GM19372 (cell line): ENCODE data around the gene PTPRB.
"Not testable (repeated sequence)": the region's sequence is repeated elsewhere in the genome, so short reads cannot be mapped to it uniquely, and the experiment has no call there.

ENCODE experiments used
- ATAC-seq: cut with Tn5 transposase; IDR thresholded peaks from one replicate; pipeline ENCODE4 v1.9.1; 2021; ENCODE audit warnings: mild to moderate bottlenecking, low read depth, moderate library complexity; ENCODE audit not compliant: unreplicated experiment

PTPRB gene

DNA sequence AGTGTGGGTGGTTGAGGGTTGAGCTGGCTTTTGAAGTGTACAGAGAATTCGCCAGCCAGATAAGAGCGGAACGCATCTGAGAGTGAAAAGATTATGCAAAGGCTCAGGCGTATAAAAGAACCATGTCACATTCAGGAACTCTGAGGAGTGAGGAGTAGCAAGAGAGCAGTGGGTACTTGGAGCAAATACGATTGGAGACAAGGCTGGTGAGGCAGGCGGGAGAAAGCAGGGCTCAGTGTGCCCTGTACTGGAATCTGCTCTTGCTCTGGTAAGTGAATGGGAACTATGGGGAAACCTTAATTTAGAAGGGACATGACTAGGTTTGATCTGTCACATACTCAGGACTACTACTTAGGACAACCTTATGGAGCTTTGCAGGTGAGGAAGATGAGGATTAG is 87.0 kb downstream of the PTPRB start:
- ATAC-seq: no peak

DNA sequence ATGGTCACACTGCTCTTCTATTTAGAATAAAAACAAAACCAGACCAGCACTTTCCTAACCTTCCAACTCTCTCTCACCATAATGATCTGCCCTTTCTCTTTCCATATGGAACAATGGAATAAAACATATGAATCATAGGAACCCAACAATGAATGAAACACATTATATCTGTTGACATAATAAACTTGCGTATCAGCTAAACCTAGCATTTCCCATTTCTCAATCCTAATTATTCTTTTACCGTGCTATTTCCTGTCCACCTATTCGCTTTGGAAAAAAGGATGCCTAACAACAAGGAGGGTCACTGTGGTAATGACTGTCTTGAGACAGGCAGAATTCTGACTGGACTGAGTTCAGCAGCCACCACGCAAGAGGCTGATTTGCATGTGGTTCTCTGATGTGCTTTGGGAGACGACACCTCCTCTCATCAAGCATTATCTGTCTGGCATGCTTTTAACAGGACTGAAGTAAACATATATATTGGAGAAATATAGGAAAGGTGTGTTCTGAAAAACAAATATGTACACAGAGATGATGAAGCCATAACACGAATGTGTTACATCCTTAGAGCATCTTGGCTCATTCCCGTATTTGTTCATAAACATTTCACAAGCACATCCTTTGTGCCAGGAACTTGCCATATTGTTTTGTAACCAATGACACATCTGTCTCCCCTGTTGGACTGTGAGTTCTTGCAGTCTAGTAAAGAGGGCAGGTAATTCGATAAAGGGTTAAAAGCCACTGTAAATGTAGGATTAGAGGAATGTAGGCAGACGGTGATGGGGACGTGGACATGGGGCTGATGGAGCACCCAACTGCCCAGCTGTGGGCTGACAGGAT is 87.7 kb downstream of the PTPRB start:
- no peak for ATAC-seq

DNA sequence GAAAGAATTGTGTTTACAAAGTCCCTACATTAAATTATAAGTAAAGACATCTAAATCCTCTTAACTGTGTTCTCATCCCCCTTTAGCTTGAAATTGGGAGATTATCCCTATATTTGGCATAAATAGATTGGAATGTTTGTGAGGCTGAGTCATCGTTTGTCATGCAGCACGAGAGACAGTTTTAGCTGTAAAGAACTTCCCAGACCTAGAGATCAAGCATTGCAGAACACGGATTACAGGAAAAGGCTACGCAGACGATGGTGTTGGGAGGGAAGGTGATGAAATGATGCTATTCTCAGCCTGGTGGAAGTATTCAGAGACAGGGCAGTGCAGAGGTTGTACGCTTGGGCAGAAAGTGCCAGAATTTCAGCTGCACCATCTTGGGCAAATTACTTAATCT is 93.8 kb downstream of the PTPRB start:
- no peak for ATAC-seq

DNA sequence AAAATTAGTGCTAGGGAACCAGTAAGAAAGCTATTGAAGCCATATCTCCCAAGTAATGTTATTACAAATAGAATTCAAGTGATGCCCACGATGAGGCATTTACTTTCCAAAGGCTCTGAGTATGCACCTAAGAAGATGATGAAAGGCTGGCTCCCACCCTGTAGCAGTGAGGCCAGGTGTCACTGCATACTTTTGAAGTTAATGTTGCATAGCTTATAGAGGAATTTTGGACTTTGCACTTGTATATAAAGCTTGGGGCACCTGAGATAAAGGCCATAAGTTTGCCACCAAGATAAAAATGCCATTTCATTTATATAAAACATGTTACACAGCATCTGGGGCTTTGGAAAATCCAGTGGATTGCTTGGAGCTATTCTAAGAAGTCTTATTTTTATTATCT is 96.2 kb downstream of the PTPRB start:
- no peak for ATAC-seq

- no peak for ATAC-seq
Observed at GRCh38 chr12:70536650-70537049, 100.6 kb downstream of the PTPRB start.

DNA sequence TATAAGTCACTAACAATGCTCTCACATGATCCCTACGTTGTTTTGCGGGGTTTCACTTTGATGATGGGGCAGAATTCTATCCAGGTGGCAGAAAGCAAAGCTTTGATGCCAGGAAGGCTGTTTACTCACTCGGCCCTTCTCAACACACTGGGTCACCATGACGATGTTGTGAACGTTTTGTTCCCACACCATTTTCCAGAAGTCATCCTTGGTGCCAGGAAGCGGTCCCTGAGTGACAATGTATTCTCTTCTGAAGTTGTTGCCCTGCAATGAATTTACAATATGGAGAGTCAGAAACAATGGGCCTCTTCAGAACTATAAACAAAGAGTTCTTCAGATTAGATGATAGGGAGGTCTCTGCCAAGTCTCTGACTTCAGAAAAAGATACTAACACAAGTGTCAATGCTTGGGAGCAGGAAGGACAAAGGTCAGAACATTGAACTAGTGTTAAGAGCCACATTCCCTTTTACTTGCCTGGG is 101.3 kb downstream of the PTPRB start:
- no peak for ATAC-seq

DNA sequence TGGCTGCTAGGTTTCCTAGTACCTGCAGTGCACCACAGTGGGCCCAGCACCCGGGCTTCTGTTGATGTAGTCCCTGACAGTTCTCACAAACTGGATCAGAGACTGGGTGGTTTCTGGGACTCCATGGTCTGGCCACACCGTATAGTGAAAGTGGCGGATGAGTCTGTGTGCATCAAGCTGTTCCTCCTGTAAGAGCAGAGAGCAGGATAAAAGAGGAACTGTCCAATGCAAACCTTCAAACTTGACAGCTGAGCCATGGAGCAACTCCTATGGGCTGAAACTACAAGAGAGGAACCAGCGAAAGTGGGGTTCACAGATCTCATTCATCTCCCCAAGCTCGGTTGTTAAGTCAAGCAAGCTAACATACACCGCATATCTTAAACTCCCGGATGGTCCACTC is 102.8 kb downstream of the PTPRB start:
- no peak for ATAC-seq

DNA sequence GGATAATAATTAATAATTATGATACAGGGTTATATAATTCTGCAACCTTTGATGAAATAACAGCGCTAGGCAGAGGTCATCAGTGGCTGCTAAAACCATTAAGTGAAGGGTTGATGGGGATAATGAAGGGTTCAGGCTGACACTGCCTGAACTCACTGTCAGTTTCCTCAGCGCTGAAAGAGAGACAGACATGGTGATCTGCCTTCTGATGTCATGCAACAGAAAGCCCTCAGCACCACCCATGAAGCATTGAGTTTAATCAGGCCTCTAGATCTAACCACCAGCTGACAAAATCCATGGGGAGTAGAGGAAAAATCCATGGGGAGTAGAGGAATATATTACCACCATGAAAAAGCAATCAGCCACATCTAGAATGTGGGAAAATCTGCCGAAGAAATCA is 107.6 kb downstream of the PTPRB start:
- no peak for ATAC-seq

DNA sequence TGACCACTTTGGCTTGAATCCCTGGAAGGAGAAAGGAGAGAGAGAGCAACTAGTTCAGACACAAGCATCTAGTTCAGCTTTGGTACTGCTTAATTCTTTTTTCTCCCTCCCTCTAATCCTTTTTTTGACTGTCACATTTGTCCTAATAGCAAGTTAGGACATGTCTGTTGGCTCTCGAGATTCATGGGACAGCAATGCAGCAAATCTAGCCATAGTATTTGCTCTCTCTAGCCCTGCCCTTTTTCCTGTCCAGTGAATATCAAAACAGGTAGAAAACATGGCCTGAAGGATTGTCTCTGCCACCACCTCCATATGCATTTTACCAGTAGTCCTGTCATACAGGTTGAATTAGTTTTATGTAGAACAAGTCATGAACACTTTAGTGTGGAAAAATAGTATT is 116.4 kb downstream of the PTPRB start:
- no peak for ATAC-seq

DNA sequence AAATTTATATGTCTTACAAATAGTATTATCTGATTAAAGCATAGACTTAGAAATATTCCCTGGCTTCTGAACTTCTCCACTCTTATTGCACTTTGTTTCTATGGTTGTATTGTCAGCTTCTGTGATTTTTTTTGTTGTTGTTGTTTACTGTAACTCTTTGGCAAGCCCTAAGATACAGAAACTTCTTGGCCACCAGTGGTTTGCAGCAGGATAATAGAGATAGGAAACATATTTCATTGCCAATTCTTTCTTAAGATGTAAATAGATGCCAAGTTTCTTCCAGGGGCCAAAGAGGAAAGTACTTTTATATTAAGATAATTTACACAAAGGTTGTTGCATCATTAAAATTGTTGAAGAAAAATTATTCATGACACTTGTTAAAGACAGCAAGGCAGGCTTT is 123.8 kb downstream of the PTPRB start:
- no peak for ATAC-seq

DNA sequence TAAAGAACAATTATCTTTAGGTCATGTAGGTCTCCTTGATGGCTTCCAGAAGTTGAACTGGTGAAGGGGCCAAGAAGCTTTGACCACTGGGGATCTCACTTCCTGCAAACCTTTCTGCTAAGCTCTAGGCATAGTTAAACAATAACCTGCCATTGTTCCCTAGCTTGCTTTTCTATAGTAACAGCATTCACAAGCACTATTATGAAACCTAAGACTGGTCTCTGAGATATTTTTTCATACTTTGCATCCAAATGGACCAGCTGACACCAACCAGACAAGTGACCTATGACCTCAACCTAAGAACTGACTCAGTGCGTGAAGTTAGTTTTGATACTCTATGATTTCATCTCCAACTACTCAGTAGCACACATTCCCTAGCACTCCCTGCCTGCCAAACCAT is 129.1 kb downstream of the PTPRB start:
- ATAC-seq: no peak

DNA sequence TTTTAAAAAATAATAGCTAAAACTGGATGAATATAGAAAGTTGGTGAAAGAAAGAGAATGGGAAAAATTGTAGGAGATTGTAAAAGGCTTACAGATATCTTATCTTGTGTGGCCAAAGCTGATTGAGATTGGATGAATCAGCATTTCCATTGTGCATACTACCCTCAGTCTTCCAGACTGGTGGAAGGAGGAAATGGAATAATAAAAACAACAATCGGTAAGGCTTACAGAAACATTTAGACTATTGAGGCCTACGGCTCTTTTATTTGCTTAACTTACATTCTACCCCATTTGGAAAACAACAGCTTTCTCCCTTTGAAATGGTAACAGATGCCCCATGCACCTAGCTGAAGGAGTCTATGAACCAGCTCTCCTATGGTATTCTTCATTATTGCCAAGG is 129.8 kb downstream of the PTPRB start:
- no peak for ATAC-seq

- no peak for ATAC-seq
Observed at GRCh38 chr12:70497508-70497907, 139.7 kb downstream of the PTPRB start.

DNA sequence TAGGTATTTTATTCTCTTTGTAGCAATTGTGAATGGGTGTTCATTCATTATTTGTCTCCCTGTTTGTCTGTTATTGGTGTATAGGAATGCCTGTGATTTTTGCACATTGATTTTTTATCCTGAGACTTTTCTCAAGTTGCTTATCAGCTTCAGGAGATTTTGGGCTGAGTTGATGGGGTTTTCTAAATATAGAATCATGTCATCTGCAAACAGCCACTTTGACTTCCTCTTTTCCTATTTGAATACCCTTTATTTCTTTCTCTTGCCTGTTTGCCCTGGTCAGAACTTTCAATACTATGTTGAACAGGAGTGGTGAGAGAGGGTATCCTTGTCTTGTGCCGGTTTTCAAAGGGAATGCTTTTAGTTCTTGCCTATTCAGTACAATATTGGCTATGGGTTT is 144.3 kb downstream of the PTPRB start:
- not testable (repeated sequence) for ATAC-seq

GRCh38 chr12:70490928-70491327 is 146.3 kb downstream of the PTPRB start:
- ATAC-seq: not testable (repeated sequence)

GRCh38 chr12:70487440-70487839 is 149.8 kb downstream of the PTPRB start:
- no peak for ATAC-seq

GRCh38 chr12:70486588-70486987 is 150.6 kb downstream of the PTPRB start:
- ATAC-seq: no peak

DNA sequence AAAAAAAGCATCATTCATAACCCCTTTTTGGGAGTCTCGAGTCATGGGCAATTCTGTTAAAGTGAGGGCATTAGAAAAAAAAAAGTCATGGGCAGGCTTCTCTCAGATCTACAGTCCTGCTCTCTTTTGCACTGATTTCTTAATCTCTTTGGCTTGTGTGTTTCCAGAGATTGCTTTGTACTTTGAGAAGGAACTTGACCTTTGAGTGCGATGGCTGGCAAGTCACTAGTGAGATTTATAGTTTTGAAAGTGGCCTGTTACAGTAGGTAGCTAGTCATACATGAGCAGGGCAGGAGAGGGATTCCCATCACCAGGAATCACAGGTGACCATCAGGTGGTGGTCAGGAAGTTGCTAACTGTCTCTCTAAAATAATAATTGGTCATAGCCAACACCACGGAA is 151.5 kb downstream of the PTPRB start:
- ATAC-seq: no peak

- ATAC-seq: no peak
Observed at GRCh38 chr12:70484464-70484863, 152.8 kb downstream of the PTPRB start.

DNA sequence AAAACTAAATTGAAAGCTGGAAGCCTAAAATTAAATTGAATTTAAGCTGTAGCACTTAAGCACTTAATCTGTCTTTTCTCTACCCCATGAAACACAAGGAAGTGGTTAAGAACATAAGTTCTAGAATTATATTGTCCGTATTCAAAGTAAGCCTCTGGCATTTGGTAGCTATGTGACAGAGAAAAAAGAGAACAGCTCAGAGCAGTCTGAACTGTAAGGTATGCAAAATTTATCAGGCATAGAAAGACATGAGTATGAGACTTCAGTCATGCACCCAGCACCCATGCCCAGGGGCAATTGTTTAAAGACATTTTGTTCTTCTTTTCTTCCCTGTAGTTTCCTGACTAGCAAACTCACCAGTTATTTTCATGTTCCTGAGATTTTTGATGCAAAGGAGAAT is 154.5 kb downstream of the PTPRB start:
- no peak for ATAC-seq

DNA sequence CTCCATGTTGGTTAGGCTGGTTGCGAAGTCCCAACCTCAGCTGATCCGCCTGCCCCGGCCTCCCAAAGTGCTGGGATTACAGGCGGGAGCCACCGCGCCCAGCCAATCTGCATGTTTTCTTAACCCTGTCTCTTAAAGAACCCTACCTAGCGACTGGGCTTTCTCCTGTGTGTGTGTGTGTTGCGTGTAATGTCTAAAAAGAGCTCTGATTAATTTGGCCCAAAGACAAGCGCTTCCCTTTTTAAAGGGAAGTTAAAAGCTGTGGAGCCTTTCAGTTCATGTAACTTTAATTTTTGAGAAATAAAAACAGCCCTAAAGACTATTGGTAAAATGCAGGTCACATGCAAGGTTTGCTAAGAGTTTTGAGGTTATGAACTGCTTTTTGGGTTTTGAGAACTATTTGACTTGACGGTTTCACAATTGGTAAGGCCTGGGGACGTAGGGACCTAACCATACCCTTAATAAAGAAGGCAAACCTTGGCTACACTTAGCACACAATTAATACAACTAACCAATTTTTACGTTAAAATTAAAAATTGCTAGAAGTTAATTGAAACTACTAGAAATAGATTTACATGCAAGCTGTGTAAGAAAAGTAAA is 167.9 kb downstream of the PTPRB start:
- ATAC-seq: no peak

DNA sequence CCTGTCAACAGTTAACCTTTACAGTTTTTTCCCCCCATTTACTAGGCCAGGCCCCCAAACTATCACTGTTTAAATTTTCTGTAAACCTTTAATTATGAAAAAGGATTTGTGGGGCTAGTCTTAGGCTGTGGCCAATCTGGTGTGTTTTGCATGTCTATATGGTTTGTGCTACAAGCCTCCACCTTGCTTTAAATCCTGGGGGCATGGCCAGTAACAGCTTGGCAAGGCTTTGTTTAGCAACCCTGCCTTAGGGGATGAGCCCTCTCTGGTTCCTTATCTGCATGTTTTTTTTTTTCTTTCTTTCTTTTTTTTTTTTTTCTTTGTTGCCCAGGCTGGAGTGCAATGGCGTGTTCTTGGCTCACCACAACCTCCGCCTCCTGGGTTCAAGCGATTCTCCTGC is 168.5 kb downstream of the PTPRB start:
- no peak for ATAC-seq
